Keratinocyte (primary cell): ENCODE results near the gene CACNA1C.

Experiments
- EZH2 ChIP-seq: IDR thresholded peaks from one replicate; pipeline ENCODE4 v1.6.1; 2012; ENCODE audit warnings: inconsistent platforms, mild to moderate bottlenecking, low read length, moderate library complexity
- TF ChIP-seq, protein P1 (sequence below), 3 experiments: IDR thresholded peaks in 1 of 3; conservative IDR thresholded peaks in 1 of 3; optimal IDR thresholded peaks in 1 of 3; 2 replicates in 2 of 3; 3 replicates in 1 of 3; pipeline versions ENCODE3 to v1.5.1; 2011; ENCODE audit warnings: low read length in 3 of 3, mild to moderate bottlenecking in 3 of 3, moderate library complexity in 2 of 3, control low read depth in 1 of 3, inconsistent platforms in 1 of 3; ENCODE audit not compliant: insufficient read depth in 2 of 3; ENCODE audit errors: extremely low read depth in 1 of 3

DNA sequence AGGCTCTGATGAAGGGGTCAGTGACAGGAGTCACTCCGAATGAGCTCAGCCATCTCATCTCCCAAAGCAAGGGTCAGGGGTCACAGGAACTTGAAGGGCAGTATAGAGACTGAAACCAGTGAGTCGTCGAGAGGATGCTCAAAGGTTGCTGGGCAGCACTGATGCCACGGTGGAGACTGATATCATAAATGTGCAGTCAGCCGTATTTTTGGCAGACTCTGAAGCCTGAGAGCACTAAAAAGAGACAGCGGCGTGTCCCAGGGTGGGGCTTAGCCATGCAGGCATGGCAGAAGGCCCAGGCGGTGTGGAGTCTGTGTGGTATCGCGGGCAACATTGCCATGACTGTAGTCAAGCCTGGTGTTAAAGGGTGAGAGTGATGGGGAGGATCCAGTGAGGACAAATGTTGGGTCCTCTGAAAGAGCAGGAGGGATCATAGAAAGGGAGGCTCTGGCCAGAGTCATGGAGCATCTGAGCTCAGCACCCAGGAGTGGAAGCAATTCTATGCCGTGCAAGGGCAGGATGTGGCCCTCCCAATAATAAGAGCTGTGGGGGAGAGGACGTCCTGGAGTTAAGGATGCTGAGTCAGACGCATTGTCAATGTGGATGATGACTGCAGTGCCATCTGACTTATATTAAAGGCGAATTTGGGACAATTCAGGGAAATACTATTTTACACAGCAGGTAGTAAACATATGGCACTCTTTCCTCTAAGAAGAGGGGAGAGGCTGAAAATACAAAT lies 500.8 kb downstream of the CACNA1C start:
- no peak for TF ChIP-seq EZH2
- TF ChIP-seq, protein P1, sequence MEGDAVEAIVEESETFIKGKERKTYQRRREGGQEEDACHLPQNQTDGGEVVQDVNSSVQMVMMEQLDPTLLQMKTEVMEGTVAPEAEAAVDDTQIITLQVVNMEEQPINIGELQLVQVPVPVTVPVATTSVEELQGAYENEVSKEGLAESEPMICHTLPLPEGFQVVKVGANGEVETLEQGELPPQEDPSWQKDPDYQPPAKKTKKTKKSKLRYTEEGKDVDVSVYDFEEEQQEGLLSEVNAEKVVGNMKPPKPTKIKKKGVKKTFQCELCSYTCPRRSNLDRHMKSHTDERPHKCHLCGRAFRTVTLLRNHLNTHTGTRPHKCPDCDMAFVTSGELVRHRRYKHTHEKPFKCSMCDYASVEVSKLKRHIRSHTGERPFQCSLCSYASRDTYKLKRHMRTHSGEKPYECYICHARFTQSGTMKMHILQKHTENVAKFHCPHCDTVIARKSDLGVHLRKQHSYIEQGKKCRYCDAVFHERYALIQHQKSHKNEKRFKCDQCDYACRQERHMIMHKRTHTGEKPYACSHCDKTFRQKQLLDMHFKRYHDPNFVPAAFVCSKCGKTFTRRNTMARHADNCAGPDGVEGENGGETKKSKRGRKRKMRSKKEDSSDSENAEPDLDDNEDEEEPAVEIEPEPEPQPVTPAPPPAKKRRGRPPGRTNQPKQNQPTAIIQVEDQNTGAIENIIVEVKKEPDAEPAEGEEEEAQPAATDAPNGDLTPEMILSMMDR (optimal IDR thresholded peaks at IDR 0.05 in 1 of 3, IDR thresholded peaks at IDR 0.05 in 1 of 3, conservative IDR thresholded peaks at IDR 0.05 in 1 of 3; ENCODE audit: extremely low read depth in 1 of 3, insufficient read depth in 2 of 3, low read length in 3 of 3), result no peak
